Hematopoietic multipotent progenitor cell treated with erythropoietin and hydrocortisone succinate and interleukin-3 and kit ligand, for 6 days (in vitro differentiated cells): Measurements from ENCODE around the gene ADAMTS5.

Source experiments
- DNase-seq: peaks from one replicate; pipeline ENCODE4 v3.0.0-alpha.2; 2015

Gene ADAMTS5

DNA sequence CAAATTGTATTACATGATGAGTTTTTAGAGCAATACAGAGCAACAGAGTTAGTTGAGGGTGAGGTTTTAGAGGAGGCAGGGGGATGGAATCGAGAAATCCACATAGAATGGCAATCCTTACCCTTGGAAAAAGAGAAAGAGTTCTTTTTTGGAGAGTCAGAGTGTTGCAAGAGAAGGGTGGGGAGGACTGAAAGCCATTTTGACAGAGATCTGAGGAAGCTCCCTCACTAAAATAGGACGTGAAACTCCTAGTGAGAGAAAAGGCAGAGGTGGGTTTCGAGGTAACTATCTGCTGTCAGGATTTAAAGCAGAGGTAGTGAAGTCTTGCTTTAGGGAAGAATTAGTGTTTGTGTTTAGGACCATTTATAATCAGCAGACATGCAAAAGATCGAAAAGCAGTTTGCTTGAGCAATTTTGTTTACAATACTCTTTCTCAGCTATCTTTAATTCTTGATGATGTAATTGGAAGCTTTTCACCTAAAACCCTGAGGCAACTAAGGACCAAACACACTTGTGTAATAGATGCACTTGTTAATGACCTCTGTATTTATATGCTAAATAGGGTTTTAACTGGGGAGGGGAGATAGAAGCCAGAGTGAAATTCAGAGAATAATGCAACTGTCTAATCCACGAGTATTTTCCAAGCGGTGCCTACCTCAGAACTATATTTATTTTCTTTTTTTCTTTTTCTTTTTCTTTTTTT is 20.0 kb downstream of the ADAMTS5 start:
- no peak for DNase-seq

DNA sequence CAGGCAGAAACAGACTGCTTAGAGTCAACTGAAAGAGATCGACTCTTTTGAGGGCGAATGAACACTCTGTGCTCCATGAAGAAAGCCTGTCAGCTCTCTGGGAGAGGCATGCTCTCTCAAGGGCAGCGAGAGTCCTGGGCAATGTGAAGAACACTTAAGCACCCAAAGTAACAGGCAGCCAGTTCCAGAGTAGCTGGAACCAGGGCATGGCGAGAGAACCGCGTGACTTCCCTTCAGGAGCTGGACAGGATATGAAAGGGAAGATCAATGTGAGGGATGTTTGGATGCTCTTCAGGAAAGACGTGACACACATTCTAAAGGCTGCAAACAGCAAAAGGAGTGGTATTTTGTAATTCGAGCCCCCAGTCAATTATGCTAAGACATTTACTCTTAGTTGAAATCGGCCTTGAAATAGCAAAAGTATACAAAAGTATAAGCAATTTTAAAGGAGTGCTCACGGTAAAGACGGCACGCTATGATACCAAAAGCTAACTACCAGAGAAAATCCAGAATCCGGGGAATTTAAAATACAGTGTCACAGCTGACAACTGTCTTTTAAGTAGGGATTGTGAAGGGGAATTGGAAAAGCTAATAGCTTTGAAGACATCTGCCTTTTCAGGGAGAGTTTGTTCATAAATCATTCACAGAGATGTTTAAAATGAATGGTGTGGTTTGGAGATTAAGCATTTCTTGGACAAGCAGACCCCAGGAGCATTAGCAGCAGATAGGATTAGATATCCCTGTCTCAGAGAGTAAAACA is 20.8 kb downstream of the ADAMTS5 start:
- no peak for DNase-seq

DNA sequence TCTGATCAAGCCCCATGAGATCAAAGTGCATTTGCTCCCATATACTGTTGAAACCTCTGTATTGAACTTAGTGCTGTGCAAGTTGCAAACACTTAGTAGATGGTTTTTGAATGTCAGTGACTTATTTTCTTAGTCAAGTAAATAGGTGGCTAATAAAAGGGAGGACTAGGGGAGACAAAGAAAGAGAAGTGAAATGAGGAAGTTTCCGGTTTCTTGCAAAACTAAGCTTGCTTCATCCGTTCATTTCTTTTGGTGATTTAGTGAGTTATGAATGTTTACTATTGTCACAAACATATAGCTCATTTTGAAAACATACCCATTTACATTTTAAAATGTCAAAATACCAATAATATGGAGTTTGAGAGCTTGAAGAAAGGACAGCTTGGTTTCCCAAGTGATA is 23.0 kb downstream of the ADAMTS5 start:
- DNase-seq, result no peak

DNA sequence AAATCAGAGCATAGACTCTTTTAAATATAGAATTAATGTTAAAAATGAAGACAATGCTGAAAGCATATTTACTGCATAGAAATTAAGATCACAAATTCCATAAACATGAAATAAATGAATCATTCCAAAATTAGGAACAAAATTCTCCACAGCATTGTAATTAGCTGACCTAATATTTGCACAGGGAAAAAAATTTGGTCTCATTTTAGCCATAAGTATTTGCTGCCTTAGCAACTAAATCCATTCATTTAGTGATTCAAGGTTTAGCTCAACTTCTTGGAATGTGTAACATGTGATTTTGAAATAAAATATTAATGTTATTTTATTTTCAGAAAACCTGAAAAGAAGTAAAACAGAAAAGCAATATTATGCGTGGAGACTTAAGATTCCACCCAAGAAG is 25.5 kb downstream of the ADAMTS5 start:
- DNase-seq, result no peak

DNA sequence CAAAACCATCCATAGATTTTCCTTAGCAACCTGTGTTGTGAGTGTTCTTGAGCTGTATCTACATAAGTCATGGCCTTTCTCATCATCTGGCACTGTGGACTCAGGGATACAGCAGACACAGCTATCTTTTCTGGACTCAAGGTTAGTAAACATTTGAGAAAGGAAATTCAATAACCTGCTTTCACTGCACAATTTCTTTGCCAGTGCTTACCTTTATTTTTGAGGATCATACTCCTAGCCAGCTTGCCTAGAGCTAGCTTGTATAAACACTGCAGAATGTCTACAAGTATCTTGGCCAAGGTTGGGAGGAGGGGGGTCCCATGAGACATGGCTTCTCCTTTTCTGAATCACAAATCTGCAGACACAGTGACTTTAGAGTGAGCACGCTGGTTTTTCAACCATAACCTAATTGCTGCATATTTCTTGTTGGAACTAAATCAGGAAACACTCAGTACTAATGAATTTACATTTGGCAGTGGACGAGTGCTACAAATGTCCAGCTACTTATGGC is 27.2 kb downstream of the ADAMTS5 start:
- DNase-seq, result no peak

DNA sequence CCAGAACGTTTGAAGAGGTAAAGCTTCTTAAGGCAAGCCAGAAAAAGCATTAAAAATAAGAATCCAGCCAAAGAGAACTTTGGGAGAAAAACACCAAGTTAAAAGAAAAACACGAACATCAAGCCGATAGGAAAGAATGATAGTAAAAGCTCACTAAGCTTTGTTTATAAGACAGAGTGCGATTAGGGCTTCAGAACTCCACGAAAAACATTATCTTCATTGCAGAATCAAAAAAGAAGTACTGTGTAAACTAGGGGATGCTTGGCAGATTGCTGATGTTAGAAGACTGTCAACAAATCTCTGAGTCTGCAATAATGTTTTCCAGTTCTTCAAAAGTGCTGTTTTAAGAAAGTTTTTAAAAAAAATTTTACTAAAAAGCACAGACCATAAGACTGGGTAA is 30.2 kb downstream of the ADAMTS5 start:
- DNase-seq, result no peak

DNA sequence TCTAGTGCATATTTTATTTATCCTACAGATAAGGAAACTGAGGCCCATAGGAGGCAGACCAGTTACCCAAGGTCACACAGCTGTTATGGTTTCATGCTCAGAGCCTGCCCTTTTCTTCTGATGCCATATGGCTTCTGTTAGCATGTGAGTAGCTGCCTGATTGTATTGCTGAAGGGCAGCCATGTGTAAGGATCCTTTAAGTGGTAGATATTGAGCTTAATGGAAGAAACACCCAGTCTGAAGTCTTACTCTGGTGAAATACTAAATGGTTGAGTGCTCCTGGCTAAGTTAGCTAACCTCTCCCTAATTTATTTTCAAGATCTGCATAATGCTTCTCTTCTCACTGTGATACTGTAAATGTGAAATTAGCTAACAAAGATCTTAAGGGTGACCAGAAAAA is 30.9 kb downstream of the ADAMTS5 start:
- no peak for DNase-seq

DNA sequence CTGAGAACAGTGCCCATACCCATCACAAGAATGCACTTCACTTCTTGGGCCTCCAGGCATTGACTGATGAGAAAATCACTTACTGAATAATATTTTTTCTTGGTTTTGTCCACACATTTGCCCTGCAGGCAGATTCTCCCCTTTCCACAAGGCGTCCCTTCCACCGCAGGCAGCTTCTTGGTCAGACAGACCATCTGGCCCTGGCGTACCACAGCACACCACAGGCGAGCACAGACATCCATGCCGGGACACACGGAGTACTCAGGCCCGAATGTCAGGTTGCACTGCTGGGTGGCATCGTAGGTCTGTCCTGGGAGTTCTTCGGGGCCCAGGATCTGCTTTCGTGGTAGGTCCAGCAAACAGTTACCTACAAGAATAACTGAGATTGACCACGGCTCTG is 32.5 kb downstream of the ADAMTS5 start:
- no peak for DNase-seq

DNA sequence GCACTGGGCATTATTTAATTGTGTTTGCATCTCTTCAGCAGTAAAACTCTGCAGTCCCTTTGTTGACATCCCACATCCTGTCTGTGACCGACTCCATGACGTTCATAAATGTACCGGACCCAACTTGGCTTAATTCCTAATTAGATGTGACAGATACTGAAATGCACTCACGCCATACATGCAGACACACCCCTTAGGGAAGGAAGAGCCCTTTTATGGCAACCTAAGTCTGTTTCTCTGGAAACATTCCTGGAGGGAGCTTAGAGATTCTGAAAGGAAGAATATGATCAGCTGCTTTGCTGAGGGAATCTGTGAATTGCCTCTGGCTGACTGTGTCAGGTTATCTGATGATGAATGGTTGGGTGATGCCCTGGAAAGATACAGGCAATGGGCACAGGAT is 33.4 kb downstream of the ADAMTS5 start:
- DNase-seq, result no peak

DNA sequence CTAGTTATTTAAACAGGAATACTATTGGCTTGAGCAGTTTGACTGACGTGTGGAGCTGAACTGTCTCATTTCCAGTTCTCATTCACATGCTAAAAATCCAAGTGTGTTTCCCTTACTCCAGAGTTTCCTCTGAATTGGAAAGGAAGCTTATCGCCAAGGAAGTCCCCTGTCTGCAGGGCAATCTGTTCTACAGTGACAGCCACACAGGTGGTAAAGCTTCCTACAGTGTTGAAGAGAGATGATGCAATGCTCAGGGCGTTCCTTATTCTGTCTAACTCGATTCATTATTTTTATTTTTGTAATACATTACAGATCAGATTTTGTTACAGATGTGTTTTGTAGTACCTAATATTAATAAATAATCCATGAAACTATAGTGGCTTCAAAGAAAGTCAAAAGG is 41.3 kb downstream of the ADAMTS5 start:
- DNase-seq, result no peak

DNA sequence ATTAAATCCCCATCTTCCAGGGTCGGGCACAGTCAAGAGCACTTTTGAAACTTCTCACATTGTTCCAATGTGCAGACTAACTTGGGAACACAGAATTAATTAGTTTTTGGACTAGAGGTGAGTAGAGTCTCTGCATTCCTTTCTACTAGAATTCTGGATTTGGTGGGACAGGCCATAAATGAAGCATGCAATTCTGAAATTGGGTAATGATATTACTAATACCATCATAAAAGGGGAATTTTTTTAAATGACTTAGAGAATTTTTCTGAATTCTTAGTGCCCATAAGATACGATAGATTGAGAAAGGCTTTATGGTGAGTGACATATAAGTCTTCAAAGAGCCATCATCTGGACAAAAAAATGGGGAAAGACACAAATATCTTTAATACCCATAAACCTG is 41.8 kb downstream of the ADAMTS5 start:
- DNase-seq, result no peak

DNA sequence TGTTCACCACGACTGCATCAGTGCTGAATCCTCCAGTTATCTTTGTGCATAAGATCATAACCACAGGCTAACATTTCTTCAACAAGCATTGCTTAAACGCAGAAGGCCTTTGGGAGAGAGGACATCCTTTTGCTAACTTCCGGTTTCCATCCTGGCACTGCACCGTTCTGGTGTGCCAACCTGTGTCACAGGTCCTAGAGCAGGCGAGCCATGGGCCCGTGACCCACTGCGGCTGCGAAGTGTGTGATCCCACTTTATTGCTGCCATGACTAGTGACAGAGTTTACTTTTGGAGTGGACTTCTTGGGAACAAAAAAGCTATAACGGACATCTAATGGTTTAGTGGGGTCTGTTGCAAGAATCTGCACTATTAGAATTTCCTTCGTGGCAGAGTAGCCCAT is 42.9 kb downstream of the ADAMTS5 start:
- DNase-seq, result no peak

DNA sequence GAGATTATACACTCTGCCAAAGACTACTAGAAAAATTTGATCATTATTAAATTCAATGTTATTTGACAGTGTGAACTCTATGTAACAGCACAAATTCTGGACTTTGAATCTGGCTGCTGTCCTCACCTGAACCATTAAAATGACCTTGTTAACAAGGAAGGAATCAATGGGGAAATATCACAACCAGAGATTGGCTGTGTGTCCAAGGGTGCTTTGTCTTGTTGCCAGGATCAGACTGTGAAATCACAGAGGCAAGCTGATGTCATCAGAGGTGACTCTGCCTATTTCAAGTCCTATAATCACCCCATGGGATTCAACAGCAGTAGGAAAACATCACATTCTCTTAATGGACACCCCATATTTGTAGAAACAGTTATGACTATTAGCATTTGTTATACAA is 46.8 kb downstream of the ADAMTS5 start:
- no peak for DNase-seq

DNA sequence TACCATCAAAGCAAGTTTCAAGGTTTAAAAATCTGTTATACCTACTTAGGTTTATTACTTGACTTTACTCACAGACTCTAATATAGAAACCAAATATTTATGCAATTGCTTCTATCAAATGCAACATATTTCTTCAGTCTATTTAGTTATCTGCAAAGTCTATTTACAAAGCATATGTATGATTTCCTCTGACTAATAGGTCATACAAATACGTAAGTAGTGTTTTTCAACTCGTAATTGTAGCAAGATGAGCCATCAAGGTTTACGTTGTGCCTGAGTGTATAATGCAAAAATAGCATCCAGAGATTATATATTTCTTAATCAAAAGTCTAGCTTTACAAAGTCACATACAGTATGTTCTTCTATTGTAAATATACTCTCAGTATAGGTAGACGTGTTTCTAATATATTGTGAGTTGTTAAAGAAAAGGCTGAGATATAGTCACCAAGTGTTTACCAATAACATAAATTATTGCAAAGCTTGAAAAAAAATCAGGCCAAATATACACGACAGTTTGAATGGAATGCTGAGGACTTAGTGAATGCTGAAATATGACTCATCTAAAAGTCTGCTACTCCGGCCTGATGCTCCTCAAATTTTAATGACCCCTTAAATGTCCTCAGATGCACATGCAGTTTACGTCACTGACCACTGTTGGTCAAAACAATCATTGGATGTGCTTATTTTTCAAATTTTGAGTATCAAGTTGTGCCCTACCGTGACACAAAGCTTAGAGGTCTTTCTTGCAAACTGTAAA is 48.4 kb downstream of the ADAMTS5 start:
- DNase-seq, result no peak

DNA sequence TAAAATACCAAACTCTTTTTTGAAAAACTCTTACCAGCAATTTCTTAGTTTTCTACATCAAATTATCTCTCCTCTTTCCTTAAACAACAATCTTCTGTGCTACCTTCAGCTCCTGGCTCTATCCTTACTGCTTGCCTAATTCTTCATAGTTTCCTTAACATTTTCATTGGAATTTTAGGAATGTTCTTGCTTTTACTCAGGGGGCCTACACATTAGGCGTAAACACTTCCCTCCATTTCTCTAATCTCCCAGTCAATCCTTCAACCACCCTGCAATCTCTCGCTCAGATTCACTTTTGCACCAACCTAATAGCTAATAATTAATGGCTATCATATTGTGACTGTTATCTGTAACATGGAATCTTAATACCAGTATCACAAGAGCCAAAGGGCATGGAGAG is 50.1 kb downstream of the ADAMTS5 start:
- no peak for DNase-seq

DNA sequence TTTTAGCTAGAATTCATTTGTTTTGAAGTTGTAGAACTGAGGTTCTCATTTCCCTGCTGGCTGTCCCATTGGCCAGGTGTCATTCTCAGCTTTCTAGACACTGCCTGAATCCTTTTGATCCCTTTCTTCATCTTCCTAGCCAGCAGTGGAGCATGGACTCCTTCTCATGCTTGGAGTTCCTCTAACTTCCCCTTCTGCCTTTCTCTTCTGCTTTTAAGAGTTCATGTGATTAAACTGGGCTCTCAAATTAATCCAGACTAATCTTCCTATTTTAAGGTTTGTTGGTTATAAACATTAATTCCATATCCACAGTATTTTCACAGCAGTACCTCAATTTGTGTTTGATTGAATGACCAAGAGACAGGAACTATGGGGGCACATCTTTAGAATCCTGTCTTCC is 52.3 kb downstream of the ADAMTS5 start:
- no peak for DNase-seq

DNA sequence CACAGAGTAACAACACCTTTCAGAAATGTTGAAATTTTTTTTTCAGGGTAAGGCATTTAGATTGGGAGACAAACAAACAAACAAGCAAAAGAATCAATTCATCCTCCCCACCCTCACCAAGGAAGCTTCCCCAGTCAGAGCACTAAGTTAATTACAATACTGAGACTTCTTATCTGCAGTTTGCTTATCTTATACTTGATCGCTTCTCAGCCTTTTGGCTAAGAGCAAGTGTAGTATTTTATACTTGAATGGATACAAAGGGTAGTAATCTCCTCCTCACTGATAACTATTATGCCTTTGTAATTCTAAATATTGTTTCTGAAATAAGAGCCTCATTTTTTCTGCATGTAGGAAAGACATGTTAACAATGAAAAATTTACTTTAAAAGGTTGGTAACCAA is 54.4 kb downstream of the ADAMTS5 start:
- DNase-seq, result no peak

DNA sequence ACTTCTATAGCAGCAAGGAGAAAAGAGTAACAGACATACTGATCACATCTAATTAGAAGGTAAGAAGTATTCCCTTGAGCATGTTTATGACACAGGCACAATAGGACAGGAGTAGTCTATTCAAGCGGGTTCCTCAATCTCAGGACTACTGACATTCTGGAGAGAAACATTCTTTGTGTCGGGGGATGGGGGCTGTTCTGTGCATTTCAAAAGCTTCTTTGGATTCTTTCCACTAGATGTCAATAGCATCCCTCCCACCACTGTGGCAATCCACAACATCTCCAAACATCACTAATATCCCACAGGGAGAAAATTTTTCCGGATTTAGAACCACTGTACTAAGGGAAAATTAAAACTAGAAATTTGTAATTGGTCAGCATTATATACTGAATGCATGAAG is 56.9 kb downstream of the ADAMTS5 start:
- DNase-seq, result no peak

DNA sequence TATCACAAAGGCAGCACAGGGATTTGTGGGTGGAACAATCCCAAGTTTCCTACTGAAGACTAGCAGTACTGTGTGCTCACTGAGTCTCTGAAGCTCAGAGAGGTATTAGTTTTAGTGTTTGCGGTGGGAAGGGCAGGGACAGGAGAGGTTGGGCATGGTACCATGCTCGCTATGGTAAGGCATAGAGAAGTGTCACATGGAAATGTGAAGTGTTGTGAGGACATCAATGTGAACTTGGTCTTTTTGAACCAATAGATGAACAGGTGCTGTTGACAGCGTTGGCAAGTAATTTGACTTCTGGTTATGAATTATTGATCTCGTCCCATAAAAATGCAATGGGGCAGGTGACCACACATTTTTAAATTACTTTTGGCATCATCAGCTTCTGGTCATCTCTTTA is 65.9 kb downstream of the ADAMTS5 start:
- DNase-seq, result no peak

DNA sequence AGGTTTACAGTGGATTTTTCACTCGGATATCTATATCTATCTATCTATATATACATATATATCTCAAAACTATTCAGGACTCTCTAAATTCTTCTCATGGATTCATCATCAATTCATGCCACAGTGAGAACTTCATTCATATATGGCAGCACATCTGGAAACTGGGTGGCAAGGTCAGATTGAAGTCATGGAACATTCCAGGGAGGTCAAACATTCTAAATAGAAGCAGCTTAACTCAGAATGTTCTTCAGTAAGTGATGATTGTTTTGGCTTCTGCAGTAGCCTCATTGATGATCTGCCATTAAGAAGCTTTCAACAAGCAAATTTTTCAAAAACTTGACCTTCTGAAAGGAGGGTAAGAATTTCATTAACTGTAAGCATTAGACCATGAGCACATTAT is 74.7 kb downstream of the ADAMTS5 start:
- no peak for DNase-seq

DNA sequence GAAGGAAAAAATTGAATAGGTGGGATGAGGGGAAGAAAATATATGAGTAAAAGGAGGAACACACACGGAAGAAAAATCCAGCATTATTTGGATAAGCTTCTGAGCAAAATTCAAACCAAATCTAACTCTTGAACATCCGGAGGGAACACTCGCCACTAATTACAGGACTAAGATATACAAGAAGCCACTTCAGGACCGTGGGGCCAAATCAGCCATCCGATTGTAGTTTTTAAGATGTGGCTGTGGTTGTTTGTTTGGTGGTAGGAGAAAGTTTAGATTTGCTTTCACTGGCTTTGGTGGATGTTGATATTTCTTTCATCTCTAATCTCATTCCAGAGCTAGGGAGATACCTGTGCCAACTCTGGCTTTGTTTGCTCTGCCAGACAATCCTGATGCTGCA is 78.0 kb downstream of the ADAMTS5 start:
- no peak for DNase-seq

DNA sequence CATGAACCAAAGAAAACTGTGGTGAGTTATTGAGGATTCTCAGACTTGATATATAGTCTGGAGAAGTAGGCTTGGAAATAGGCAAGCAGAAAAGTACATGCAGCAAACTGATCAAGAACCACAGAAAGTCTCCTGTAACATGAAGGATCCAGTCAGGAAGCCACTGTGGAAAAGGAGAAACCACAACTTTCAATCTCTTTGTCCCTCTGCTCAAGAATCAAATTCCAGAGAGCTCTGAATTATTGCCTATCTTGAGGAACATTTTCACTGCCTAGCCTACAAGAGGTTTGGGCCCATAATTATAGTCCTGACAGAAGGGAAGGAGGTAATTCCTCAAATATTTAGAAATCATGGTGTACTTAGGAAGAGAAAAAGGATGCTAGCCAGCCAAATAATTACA is 78.6 kb downstream of the ADAMTS5 start:
- no peak for DNase-seq

DNA sequence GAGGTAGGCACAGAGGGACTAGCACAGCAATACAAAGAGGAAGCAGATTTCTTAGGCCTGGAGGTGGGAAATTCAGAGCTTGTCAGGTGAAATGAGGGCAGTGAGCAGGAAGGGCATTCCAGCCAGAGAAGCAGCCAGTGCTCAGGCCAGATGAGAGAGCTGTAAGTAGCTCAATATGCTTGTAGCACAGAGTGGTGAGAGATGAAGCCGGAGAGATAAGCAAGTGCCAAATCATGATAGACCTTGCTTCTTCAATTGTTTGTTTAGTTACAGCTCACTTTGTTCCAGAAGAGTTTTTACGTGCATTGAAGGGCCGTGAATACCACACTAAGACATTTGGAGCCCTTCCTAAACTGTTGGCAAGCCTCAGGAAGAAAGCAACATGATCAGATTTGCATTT is 79.6 kb downstream of the ADAMTS5 start:
- DNase-seq, result no peak

DNA sequence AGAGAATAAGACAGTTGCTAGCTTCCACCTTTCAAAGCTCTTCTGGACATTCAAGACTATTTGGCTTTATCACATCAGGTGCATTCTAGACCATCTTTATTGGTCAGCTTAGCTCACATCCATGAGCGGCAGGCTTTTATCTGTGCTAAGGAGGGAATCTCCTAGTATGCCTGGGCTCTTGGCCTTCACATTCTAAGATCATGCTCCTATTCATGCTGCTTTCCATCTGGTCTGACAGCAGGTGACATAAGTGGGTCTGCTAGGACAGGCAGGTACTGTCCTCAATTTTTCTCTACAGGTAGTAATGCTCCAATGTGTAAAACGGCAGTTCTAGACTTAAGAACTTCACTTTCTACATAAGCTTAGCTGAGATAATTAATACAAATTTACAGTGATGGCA is 82.5 kb downstream of the ADAMTS5 start:
- no peak for DNase-seq
